Liver (tissue), 9 donors: ENCODE data around the gene OR10A5. TPM values are rescaled to one million over a fixed set of nuclear protein-coding genes. Genes with fewer than 3 reads are reported as not detected.

Source experiments
- DNase-seq: peaks from one replicate; pipeline ENCODE4 v3.0.0-alpha.2; 2017; ENCODE audit warnings: low spot score
- H3K27ac ChIP-seq, 2 donors: one replicate each; pipeline ENCODE4 v1.7.0; 2013; ENCODE audit warnings: inconsistent platforms in 2 of 2, low read length in 2 of 2, control low read depth in 1 of 2, low read depth in 1 of 2, mild to moderate bottlenecking in 1 of 2
- H3K27me3 ChIP-seq, 4 donors: one replicate each; pipeline versions ENCODE4 v1.6.1 to v1.7.0; 2013; ENCODE audit warnings: low read length in 3 of 4, inconsistent platforms in 1 of 4, mild to moderate bottlenecking in 1 of 4, moderate library complexity in 1 of 4; ENCODE audit not compliant: control insufficient read depth in 4 of 4, insufficient read depth in 4 of 4
- H3K36me3 ChIP-seq, 4 donors: one replicate each; pipeline versions ENCODE4 v1.6.1 to v1.7.0; 2013; ENCODE audit warnings: low read length in 3 of 4, mild to moderate bottlenecking in 3 of 4, low read depth in 1 of 4, moderate library complexity in 1 of 4; ENCODE audit not compliant: control insufficient read depth in 4 of 4, insufficient read depth in 3 of 4
- H3K4me1 ChIP-seq, 4 donors: one replicate each; pipeline versions ENCODE4 v1.6.1 to v1.7.0; 2013; ENCODE audit warnings: low read length in 3 of 4, mild to moderate bottlenecking in 3 of 4, moderate library complexity in 1 of 4; ENCODE audit not compliant: control insufficient read depth in 4 of 4, insufficient read depth in 4 of 4
- H3K4me3 ChIP-seq, 3 donors: one replicate each; pipeline versions ENCODE4 v1.6.1 to v1.7.0; 2013; ENCODE audit warnings: low read length in 3 of 3, control low read depth in 1 of 3, low read depth in 1 of 3, mild to moderate bottlenecking in 1 of 3
- H3K9ac ChIP-seq, 2 donors: one replicate each; pipeline ENCODE4 v1.7.0; 2013; ENCODE audit warnings: low read length in 2 of 2, mild to moderate bottlenecking in 2 of 2, moderate library complexity in 2 of 2, control low read depth in 1 of 2, low read depth in 1 of 2
- H3K9me3 ChIP-seq, 4 donors: one replicate each; pipeline versions ENCODE4 v1.6.1 to v1.7.0; 2013; ENCODE audit warnings: low read length in 3 of 4; ENCODE audit not compliant: control insufficient read depth in 4 of 4
- FOXA2 ChIP-seq: IDR thresholded peaks from 2 replicates; pipeline ENCODE4 v1.6.1; 2016; ENCODE audit warnings: antibody characterized with exemption
- REST ChIP-seq: IDR thresholded peaks from 2 replicates; pipeline ENCODE4 v1.6.1; 2016; ENCODE audit warnings: antibody characterized with exemption, mild to moderate bottlenecking
- polyA plus RNA-seq, 2 donors: library from polyadenylated mRNA; stranded (reverse) in 1 of 2; unstranded in 1 of 2; fragments of 200-250 nt in 1 of 2; fragments of >200 nt in 1 of 2; fragmentation: Nextera tagmentation in 1 of 2; extraction: Ambion mirVana in 1 of 2; gene quantifications; one replicate each; pipeline versions ENCODE4 v1.2.1 to v1.2.3, GENCODE V29; 2013 to 2015
- total RNA-seq, 2 donors: library from RNA; depleted of rRNA; stranded (reverse); fragments of >200 nt; gene quantifications; one replicate each; pipeline ENCODE4 v1.2.3, GENCODE V29; 2014
- donor health status: healthy.
- donor health status: healthy.
- donor health status: healthy.
- donor health status: healthy.
- donor health status: healthy.

OR10A5 gene
- total and polyA plus RNA-seq, 4 donors, result not detected

- no peaks in the 10 kb centered on the region for H3K36me3 ChIP-seq
- H3K4me3 ChIP-seq, result no peak overlapping the region
- TF ChIP-seq FOXA2 (no peak), REST (no peak)
- no peaks in the 10 kb centered on the region for H3K4me1 ChIP-seq
- peaks cover 0 to 2% (median 0%) of the 10 kb centered on the region in 4 donors for H3K27me3 ChIP-seq
- no peak for DNase-seq
- no peaks in the 10 kb centered on the region for H3K9me3 ChIP-seq
- H3K27ac ChIP-seq, result no peak overlapping the region
- H3K9ac ChIP-seq, result no peak overlapping the region
These were observed 49.5 kb downstream of the OR10A5 start for GRCh38 chr11:6895010-6895409.

Other genes starting within 250 kb of the OR10A5 start
- 10 to 100 TPM; 10.5 to 11.9 TPM for gene RRP8, start 242.1 kb upstream of the OR10A5 start, total RNA-seq
- 10 to 100 TPM; 10.3 to 12.6 TPM for gene RRP8, start 242.1 kb upstream of the OR10A5 start, polyA plus RNA-seq
- gene ILK, start 241.9 kb upstream of the OR10A5 start, total RNA-seq, result 10 to 100 TPM; 50.5 to 69.1 TPM
- 10 to 100 TPM; 29.6 to 45.9 TPM for gene ILK, start 241.9 kb upstream of the OR10A5 start, polyA plus RNA-seq
- gene TAF10, start 233.5 kb upstream of the OR10A5 start, total RNA-seq, result 10 to 100 TPM; 10.5 to 18.8 TPM
- gene TAF10, start 233.5 kb upstream of the OR10A5 start, polyA plus RNA-seq, result 10 to 100 TPM; 44.2 to 58.1 TPM
- 100 to 1,000 TPM in 1 of 2 donors, 10 to 100 TPM in 1; 71.3 to 108 TPM for gene TPP1, start 226.3 kb upstream of the OR10A5 start, total RNA-seq
- gene TPP1, start 226.3 kb upstream of the OR10A5 start, polyA plus RNA-seq, result 100 to 1,000 TPM in 1 of 2 donors, 10 to 100 TPM in 1; 52.8 to 102 TPM
- gene DCHS1, start 189.9 kb upstream of the OR10A5 start, total RNA-seq, result 1 to 10 TPM; 8.6 to 8.9 TPM
- gene DCHS1, start 189.9 kb upstream of the OR10A5 start, polyA plus RNA-seq, result 1 to 10 TPM in 1 of 2 donors, under 1 TPM in 1; 0.68 to 3.0 TPM
- gene MRPL17, start 162.3 kb upstream of the OR10A5 start, total RNA-seq, result 10 to 100 TPM; 14.0 to 18.0 TPM
- 10 to 100 TPM; 20.0 to 21.8 TPM for gene MRPL17, start 162.3 kb upstream of the OR10A5 start, polyA plus RNA-seq
- gene OR2AG2, start 73.7 kb upstream of the OR10A5 start, total RNA-seq, result under 1 TPM in 1 of 2 donors, not detected in 1; under 0.01 TPM
- gene OR2AG2, start 73.7 kb upstream of the OR10A5 start, polyA plus RNA-seq, result not detected
- not detected for gene OR2AG1, start 62.7 kb upstream of the OR10A5 start, total RNA-seq
- gene OR2AG1, start 62.7 kb upstream of the OR10A5 start, polyA plus RNA-seq, result not detected
- gene OR6A2, start 46.0 kb upstream of the OR10A5 start, total RNA-seq, result under 1 TPM in 1 of 2 donors, not detected in 1; 0.08 TPM
- gene OR6A2, start 46.0 kb upstream of the OR10A5 start, polyA plus RNA-seq, result not detected
- gene OR10A2, start 17.4 kb downstream of the OR10A5 start, total RNA-seq, result not detected
- gene OR10A2, start 17.4 kb downstream of the OR10A5 start, polyA plus RNA-seq, result not detected
- not detected for gene OR10A4, start 30.9 kb downstream of the OR10A5 start, total RNA-seq
- gene OR10A4, start 30.9 kb downstream of the OR10A5 start, polyA plus RNA-seq, result not detected
- gene OR2D2, start 46.8 kb downstream of the OR10A5 start, total RNA-seq, result not detected
- not detected for gene OR2D2, start 46.8 kb downstream of the OR10A5 start, polyA plus RNA-seq
- not detected for gene OR2D3, start 75.3 kb downstream of the OR10A5 start, total RNA-seq
- gene OR2D3, start 75.3 kb downstream of the OR10A5 start, polyA plus RNA-seq, result not detected
- under 1 TPM; 0.25 to 0.42 TPM for gene ZNF215, start 80.7 kb downstream of the OR10A5 start, total RNA-seq
- gene ZNF215, start 80.7 kb downstream of the OR10A5 start, polyA plus RNA-seq, result under 1 TPM; 0.07 to 0.15 TPM
- gene ZNF214, start 174.7 kb downstream of the OR10A5 start, total RNA-seq, result 1 to 10 TPM; 1.3 to 2.3 TPM
- gene ZNF214, start 174.7 kb downstream of the OR10A5 start, polyA plus RNA-seq, result 1 to 10 TPM in 1 of 2 donors, under 1 TPM in 1; 0.57 to 1.1 TPM
- under 1 TPM; 0.47 to 0.50 TPM for gene NLRP14, start 174.8 kb downstream of the OR10A5 start, total RNA-seq
- under 1 TPM; 0.02 to 0.22 TPM for gene NLRP14, start 174.8 kb downstream of the OR10A5 start, polyA plus RNA-seq
- under 1 TPM; 0.05 to 0.08 TPM for gene RBMXL2, start 243.3 kb downstream of the OR10A5 start, total RNA-seq
- not detected for gene RBMXL2, start 243.3 kb downstream of the OR10A5 start, polyA plus RNA-seq